DOHH2 (cell line): Measurements from ENCODE around the gene PDIA4.

Source experiments
- CTCF ChIP-seq: fragments of 200-600 bp; sonication (generic); IDR thresholded peaks from one replicate; pipeline ENCODE4 v1.5.1; 2014; ENCODE audit warnings: antibody characterized with exemption, mild to moderate bottlenecking, low read depth, low read length; ENCODE audit not compliant: poor library complexity, severe bottlenecking
- EZH2phosphoT487 ChIP-seq: fragments of 200-600 bp; sonication (generic); IDR thresholded peaks from 2 replicates; pipeline ENCODE4 v1.6.1; 2017; ENCODE audit warnings: borderline replicate concordance, mild to moderate bottlenecking, antibody characterized with exemption, low read length, moderate library complexity, mixed read lengths

DNA sequence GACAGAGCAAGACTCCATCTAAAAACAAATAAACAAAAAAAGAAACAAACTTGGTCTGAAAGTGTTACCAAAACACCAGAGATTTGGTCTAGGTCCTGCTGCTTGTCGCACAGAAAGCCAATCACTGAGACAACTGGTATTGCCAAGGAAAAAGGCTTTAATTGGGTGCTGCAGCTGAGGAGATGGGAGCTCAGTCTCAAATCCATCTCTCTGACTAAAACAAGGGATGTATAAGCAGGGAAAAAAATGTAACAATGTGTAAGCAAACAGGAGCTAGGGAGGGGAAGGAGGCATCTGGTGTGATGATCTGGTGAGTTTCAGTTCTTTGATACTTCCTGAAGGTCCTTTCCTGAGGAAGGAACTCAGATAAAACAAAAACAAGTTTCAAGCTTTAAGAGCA, 8.4 kb upstream of the PDIA4 start:
- no peak for TF ChIP-seq CTCF
- no peak for TF ChIP-seq EZH2phosphoT487
